GM18867 (cell line): Measurements from ENCODE around the gene ARHGAP15.

ENCODE experiments used
- ATAC-seq: cut with Tn5 transposase; IDR thresholded peaks from one replicate; pipeline ENCODE4 v1.9.1; 2021; ENCODE audit warnings: mild to moderate bottlenecking, moderate library complexity; ENCODE audit not compliant: unreplicated experiment

The ARHGAP15 gene

GRCh38 chr2:143219266-143219665 lies 90.0 kb downstream of the ARHGAP15 start:
- no peak for ATAC-seq

GRCh38 chr2:143223556-143223955 lies 94.3 kb downstream of the ARHGAP15 start:
- no peak for ATAC-seq

GRCh38 chr2:143225931-143226330 lies 96.7 kb downstream of the ARHGAP15 start:
- ATAC-seq = no peak

DNA sequence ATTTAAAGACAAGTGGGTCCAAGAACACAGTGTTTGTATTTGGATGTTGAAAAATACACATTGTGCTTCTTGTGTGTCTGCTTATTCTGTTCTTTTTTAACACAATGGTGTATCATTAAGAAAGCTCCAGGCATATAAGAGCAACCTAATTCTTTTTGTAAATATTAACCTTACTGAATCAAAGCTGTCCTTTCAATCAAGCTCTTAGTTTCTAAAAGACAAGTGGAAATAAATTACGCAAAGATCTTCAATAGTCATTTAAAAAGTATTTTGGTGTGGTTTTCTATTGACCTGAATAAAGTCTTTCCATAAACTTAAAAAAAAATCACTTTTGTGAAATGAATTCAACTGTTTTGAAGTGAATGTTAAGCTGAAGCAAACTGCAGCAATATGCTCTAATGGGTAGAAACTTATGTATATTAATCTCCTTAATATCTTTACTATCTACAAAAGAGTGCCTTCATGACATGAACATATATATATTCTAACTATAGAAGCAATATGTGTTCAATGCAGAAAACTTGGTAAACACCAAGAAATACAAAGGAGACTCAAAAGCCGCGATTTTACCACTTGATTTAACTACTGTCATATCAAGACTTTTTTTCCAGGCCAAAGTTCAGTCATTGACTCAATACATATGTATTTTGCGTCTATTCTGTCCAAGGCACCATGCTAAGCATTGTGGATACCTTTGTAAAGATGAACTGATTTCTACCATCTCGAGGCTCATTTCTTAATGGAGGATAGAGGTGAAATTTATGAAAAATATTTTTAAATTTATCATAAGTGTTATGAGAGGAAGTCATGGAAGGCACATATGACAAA lies 97.7 kb downstream of the ARHGAP15 start:
- ATAC-seq = no peak

DNA sequence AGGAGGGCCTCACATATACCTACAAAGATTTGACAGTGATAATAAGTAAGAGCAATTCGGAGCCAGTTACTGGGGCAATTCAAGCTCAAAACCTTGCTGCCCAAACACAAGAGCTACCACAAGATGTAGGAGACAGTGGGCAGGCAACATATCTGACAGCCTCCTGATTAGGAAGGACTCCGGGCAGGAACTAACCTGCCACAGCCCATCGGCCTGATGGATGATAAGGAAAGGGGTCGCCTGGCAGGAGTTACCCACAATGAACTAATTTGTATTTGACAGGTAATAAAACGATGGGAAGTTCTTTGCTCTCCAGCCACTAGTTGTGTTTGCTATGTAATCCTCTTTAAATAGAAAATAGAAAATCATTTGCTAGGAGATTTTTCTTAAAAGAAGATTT lies 100.2 kb downstream of the ARHGAP15 start:
- no peak for ATAC-seq

DNA sequence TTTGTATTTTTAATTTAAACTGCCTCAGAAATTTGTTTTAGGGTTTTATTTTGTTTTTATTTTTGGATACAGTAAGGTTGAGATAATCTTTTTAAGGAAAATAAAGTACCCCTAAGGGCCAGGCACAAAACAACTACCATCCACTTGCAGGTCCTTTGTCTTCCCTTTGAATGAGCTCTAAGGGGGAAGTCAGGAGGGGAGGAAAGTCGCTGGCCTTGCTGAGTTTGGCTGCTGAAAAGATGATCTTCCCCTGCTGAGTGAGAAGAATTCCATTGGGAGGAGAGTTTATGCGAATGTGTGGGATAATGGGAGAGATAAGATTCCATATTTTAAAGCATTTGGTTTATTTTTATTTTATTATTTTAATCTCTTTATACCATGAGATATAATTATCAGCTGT lies 100.7 kb downstream of the ARHGAP15 start:
- no peak for ATAC-seq

DNA sequence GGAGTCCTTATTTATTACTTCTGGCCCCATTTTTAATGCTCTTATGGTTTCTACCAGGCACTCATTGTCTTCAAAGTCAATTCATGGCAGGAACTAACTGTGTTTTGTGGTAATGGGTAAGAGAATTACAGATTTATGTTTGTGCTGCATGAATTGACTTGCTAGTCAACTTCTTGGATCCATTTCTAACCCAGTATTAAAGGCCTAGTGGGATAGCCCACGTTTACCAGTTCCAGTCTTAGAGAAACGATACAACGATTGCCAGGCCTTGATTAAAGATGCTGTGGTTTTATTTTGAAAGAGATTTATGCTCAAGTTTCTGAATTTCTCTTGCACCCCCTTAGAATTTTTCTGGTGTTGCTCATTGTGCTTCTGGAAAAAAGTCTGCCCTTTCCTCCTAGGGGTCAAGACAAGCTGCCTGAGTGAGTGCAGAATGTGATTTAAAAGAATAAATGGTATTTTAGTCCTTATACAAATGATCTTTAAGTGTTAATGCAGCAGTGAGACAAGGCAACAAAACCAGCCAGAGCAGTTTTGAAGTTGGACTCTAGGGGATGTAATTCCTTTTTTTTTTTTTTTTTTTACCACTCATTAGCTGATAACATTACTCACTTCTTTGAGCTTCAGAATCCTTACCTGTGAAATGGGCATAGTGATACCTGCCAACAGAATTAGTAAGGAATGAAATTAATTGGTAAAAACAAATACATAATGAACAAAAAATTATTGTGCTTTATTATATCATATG lies 101.5 kb downstream of the ARHGAP15 start:
- ATAC-seq = no peak

DNA sequence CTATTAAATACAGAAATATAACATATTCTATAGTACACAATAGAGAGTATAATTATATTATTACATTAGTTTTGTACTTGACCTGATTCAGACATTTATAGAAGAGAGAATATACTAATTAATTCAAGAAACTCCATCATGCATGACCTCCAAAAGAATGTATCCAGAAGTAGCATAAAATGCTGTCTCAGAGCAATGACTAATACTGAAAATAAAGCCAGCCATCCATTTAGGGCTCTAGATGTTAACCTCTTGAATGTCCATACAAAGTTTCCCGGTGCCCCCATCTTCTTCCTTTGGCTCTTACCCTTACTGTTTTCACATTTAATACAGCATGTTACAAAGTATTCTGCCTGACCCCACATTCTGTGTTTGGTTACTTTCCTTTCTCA lies 102.0 kb downstream of the ARHGAP15 start:
- ATAC-seq = no peak

DNA sequence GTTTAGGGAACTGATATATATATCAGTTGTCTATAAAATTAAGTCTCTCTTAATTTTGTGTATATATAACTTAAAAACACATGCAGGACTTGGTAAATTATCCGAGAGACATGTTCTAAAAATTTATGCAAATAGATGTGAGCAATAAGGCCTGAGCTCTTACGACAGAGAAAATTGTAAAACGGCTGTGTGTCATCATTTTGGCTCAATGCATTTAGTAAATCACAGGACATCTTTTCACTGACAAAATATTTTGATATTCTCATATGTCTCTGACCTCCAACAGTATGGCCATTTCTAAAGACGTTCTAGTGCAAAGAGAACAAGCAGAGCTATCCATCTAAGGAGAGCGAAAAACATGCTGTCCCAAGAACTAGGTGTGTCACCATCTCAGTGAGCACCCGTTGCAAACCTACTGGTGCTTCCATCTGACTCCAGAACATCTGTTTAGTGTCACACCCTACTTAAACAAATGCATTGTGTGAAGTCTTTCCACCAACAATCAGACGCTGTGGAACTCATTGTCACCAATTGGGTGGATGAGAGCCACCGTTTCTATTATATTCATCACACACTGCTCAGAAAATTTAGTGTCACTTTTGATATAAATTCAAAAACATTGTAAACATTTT lies 108.0 kb downstream of the ARHGAP15 start:
- ATAC-seq = no peak

GRCh38 chr2:143241403-143242088 lies 112.3 kb downstream of the ARHGAP15 start:
- ATAC-seq = no peak

GRCh38 chr2:143246246-143246645 lies 117.0 kb downstream of the ARHGAP15 start:
- ATAC-seq = no peak

DNA sequence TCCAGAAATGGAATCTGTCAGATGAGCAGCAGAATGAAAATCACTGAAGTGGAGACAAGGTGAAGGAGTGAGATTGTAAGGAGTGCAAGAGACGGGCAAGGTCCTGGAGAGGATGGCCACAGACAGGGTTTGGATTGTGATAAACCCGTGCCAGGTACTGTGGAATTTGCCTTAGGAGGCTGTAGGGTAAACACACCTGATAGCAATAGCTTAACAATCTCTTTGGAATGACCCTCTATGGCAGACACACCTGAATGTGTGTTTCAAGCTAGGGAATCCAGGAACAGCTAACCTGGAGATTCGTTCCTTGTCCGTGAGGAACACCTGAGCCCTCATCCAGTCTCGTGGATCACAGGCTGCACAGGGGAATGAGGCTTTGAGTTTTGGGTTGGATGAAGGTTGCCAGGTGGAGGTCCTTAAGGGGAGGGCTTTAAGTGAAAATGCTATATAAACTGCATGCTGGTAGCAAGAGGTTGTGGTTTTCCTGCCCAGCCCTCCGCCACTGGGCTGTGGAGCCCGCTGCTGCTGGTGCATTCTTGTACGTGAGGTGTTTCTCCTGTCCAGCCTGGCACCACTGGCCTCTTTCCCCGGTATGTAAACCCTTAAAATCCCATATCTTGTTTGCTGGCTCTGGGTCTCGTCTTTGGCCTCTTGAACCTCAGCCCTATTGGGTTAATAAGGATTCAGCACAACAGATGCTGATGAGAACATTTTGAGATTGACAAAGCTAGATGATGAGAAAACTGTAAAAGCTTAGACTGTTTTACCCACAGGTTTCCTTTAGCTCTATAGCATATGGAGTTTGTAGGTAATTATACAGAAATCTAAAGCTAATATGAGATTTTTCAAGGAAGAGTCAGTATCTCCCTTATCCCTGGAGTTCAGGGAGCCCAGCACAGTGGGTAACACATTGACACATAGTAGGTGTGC lies 117.9 kb downstream of the ARHGAP15 start:
- no peak for ATAC-seq

DNA sequence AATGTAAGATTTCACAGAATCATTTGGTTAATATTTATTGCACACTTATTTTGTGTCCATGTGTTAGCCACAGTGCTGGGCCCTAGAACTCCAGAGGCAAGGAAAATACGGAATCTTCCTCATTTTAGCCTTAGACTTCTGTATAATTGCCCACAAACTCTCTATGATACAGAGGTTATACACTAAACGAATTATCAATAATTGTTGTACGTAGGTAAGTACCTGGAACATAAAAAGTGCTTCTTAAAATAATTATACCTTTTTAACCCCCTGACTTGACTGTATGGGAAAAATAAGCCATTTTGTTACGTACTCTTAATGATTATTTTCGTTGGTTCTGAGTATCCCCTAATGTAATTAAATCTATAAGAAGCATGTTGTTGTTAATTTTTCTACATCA lies 119.4 kb downstream of the ARHGAP15 start:
- no peak for ATAC-seq

DNA sequence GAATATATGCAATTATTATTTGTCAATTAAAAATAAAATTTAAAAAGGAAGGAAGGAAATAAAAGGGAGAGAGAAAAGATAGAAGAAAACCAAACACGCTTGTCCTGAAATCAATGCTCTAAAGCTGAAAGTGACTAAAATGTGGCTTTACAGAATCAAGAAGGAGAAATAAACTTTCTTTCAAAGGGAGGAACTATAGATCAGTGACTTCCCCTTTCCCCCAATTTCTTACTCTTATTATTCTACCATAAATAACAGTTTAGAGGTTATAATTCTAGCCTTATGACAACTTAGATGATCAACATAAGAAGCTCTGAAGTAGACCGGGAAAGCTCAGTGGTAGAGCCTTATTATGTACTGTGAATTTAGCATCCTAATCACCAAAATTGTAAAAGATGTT lies 122.5 kb downstream of the ARHGAP15 start:
- no peak for ATAC-seq

- ATAC-seq = no peak
These were observed 123.1 kb downstream of the ARHGAP15 start for GRCh38 chr2:143252138-143252907.

DNA sequence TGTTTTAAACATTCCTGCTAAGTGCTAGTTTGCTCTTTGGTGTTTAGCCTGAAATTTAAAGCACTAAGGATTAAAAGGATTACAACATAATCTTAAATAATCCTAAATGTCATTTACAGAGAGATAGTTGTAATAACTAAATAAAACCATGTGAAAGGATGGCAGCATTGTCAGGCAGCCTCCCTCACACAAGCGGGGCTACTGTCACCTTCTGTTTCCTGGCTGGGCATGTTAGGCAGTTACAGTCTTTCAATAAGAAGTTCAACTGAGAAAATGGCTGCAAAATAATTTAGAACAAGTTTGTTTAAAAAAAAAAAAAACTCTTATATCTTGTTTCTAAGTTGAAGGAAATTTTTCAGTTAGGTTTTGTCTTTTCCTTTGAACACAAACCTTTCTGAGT lies 124.9 kb downstream of the ARHGAP15 start:
- ATAC-seq = no peak

- ATAC-seq = no peak
These were observed 125.9 kb downstream of the ARHGAP15 start for GRCh38 chr2:143255086-143255485.

DNA sequence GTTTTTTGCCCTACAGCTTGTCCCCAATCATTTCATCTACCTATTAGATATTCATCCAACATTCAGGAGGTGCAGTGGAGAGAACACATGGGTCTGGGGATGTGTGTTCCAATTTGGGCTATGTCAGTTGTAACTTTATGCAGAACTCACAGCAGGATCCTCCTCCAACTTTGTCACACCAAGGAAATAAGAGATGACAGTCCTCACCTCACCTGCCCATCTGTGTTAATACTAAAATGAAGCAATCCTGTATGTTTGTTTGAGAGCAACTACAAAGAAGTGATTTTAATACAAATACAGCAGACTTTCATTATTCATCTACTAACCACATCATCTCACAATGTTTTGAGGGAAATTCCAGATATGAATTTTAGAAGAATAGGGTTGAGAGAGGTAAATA lies 126.7 kb downstream of the ARHGAP15 start:
- ATAC-seq = peak; percentile 36

DNA sequence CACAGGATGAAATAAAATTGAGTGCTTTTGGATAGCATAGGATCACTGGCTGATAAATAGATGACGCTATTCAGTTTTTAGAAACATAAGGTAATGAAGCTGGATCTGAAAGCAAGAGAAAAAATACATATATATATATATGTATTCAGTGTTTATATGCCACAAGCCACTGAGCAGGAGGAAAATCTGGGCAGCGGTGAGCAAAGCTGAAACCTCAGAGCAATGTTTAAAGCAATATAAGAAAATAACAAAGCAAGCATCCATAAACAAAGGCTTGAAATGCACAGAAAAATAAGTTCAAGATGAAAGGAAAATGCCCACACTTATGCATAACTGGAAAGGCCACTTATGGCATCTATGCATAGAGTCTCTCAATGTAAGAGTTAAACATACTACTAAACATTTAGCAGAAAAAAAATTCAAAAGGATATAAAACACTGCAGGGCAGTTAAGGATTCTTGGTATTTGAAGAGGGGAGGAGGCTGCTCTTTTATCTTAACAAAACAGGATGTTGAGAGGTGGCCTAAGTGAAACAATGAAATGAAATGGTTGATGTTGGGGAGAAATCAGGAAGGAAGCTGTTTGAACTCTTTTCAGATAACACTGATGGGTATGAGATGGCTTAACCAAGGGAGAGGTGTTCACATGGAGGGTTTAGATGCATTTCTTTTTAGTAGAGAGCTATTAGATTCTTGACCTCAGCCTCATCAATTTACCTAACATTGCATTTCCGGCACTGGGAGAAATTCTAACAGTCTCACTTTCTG lies 129.1 kb downstream of the ARHGAP15 start:
- ATAC-seq = no peak
